HG03064 (cell line): ENCODE results near the gene OR5M11.
"Not testable (repeated sequence)": the region's sequence is repeated elsewhere in the genome, so short reads cannot be mapped to it uniquely, and the experiment has no call there.

Experiments
- ATAC-seq: cut with Tn5 transposase; IDR thresholded peaks from one replicate; pipeline ENCODE4 v1.9.1; 2021; ENCODE audit warnings: low read depth; ENCODE audit not compliant: unreplicated experiment

The OR5M11 gene

GRCh38 chr11:56543157-56543556 lies at the start of gene OR5M11:
Gene OR5M11 (minus strand): TSS chr11:56543257. CDS start chr11:56543257, 0 bp downstream.
- ATAC-seq = no peak

GRCh38 chr11:56592088-56592717 lies 49.1 kb upstream of the OR5M11 start:
- ATAC-seq = not testable (repeated sequence)

DNA sequence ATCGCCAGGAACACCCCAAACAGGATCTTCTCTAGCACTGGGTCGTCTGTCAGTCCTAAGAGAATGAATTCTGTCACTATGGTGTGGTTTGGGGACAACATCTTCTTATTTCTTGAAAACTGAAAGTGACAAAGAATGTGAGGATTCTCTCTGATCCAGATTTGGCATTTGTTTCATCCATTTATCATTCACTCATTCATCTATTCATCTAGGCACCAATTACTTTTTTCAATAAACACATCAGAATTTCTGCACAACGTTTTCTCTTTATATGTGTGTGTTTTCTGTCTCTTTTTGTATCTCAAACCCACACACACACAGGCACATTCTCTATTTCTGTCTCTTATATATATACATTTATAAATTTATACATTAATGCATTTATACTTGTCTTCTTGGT lies 34.6 kb upstream of the OR5M11 start, which contains the start of gene OR5M10:
OR5M10 (minus strand) TSS at position 101 of the 400 bp plus-strand sequence; CDS start at position 101, 0 bp downstream.
- no peak for ATAC-seq

DNA sequence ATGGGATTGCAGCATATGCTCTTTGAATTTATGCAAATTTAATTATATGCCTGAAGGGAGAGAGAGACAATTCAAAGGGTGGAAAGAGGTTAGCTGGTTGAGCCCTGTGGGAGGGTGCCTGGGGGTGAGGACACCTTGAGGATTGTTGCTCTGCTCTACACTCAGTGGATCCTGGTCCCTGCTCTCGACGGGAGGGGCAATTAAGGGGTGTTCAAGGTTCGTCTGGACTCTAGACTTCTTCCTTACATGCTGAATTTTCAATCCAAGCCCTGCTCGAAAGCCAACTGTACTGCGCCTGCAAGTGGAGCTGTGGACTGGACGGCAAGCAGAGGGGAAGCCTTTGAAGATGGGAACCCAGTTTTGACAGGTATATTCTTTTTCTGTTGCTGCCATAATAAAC lies 15.5 kb upstream of the OR5M11 start:
- ATAC-seq = no peak

GRCh38 chr11:56554691-56555090 lies 11.6 kb upstream of the OR5M11 start:
- ATAC-seq = not testable (repeated sequence)

DNA sequence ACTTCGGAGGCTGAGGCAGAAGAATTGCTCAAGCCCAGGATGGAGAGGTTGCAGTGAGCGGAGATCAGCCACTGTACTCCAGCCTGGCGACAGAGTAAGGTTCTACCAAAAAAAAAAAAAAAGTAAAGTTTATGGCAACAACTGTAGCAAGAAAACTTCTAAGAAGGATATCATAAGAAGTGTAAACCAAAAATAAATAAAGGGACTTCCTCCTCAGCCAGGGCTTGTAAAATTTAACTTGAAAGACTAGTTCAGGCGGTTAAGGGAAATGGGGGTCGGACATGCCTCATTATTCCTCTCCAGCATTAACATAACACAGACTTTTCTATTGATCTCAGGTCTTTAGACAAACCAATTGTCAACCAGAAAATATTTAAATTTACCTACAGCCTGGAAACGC lies 2.5 kb upstream of the OR5M11 start:
- no peak for ATAC-seq

DNA sequence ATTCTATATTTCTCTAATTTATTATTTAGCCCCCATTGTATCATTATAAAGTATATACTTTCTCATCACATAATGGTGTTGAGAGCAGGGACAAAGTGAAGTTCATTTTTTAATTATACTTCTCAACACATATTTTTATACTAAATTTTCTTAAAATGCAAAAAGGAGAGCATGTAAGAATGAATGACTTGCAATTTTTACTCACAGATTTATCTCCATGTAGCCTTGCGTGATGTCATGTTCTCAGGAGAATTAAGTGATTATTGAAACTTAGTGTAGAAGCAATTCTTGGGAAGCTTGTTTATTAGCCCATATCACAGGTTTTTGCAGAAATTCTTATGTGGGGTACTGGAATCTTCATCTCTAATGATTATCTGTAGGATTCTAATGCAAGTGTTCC lies 682 bp upstream of the OR5M11 start:
- ATAC-seq = no peak

DNA sequence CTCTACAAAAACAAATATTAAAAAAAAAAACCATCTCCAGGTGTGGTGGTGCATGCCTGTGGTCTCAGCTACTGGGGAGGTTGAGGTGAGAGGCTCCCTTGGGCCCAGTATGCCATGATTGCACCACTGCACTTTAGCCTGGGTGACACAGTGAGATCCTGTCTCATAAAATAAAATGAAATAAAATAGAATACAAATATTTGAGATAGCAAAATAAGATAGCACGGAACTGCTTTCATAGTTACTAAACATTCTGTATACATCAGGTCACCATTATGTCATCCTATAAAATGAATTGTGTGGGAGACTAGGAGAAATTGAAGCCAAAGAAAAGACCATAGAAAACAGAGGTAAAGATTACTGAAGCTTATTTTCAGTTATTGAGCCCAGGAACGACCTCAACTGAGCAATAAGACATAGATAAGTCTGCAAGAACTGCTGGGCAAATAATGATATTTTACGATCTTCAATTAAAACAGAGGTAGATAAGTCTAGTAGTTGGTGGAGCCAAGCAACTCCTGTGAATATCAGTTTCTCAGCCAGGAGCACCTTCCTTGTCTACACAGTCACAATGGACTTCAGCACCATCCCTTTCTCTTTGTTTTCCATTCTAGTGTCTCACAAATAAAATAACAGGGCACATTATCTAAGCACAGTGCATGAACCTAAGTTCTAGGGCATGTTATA lies 9.9 kb downstream of the OR5M11 start:
- no peak for ATAC-seq

- ATAC-seq = no peak
Measured at GRCh38 chr11:56531856-56532255, 11.2 kb downstream of the OR5M11 start.

DNA sequence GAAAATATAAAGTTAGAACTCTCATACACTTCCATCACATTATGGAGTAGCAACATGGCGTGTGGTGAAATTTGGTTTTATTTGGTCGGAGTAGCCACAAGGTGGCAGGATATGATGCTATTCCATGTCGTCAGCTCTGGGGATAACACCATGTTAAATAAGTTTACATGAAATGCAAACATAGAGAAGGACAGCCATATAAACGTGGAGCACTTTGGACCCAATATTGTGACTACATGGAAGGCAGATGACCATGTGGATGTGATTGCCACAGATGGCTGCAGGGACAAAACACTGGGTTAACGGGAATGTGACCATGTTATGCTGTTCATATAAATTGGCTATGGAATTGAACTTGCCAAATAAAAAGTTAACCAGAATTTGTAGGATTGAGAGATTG lies 21.0 kb downstream of the OR5M11 start:
- ATAC-seq = no peak

GRCh38 chr11:56513280-56513679 lies 29.8 kb downstream of the OR5M11 start:
- ATAC-seq = no peak

DNA sequence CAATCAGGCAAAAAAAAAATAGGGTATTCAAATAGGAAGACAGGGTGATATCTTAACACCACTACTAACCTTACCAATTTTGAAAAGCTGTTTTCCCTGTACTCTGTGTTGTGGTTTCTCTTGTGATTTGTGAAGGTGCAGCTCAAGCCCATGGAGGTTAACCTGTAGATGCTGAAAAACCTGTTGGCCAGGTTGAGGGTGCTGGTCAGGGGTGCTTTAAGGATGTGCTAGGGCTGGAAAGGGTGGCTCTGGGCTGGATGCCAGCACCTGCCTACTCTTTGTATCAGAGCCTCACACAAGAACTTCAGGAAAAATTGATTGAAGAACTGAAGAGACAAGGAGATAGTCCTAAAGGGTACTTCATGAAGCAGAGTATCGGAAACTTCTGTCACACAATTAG lies 33.6 kb downstream of the OR5M11 start:
- ATAC-seq = no peak

DNA sequence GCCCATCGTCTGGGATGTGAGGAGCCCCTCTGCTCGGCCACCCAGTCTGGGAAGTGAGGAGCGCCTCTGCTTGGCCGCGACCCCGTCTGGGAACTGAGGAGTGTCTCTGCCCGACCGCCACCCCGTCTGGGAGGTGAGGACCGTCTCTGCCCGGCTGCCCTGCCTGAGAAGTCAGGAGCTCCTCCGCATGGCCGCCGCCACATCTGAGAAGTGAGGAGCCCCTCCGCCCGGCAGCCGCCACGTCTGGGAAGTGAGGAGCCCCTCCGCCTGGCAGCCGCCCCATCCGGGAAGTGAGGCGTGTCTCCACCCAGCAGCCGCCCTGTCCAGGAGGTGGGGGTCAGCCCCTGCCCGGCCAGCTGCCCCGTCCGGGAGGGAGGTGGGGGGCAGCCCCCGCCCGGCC lies 46.0 kb downstream of the OR5M11 start:
- ATAC-seq = no peak

- ATAC-seq = no peak
Measured at GRCh38 chr11:56495117-56495516, 47.9 kb downstream of the OR5M11 start.
